ENCODE data around the gene KLF11. TPM values are rescaled to one million over a fixed set of nuclear protein-coding genes. Genes with fewer than 3 reads are reported as not detected.

KLF11 gene
- total and polyA plus RNA-seq, 5 donors: 9.8 to 42.4 (median 25.1) TPM

Other genes with a start within 250 kb of the KLF11 start
- 10 to 100 TPM in 1 of 4 donors, 1 to 10 TPM in 3; 7.7 to 12.4 (median 9.4) TPM for gene TAF1B, start 200.1 kb upstream of the KLF11 start, total RNA-seq
- gene TAF1B, start 200.1 kb upstream of the KLF11 start, polyA plus RNA-seq: 2.9 TPM
- gene GRHL1, start 91.9 kb upstream of the KLF11 start, total RNA-seq: 1 to 10 TPM; 2.5 to 5.7 (median 2.7) TPM
- gene GRHL1, start 91.9 kb upstream of the KLF11 start, polyA plus RNA-seq: 0.81 TPM
- 10 to 100 TPM in 1 of 4 donors, 1 to 10 TPM in 3; 4.9 to 13.3 (median 7.2) TPM for gene CYS1, start 36.9 kb downstream of the KLF11 start, total RNA-seq
- gene CYS1, start 36.9 kb downstream of the KLF11 start, polyA plus RNA-seq: 6.7 TPM
- gene RRM2, start 79.2 kb downstream of the KLF11 start, total RNA-seq: 1 to 10 TPM in 3 of 4 donors, under 1 TPM in 1; 0.37 to 6.1 (median 2.7) TPM
- 0.54 TPM for gene RRM2, start 79.2 kb downstream of the KLF11 start, polyA plus RNA-seq

All from right cardiac atrium (tissue), 5 donors.